Keratinocyte (primary cell): ENCODE measurements around the gene APBB2. TPM values are rescaled to one million over a fixed set of nuclear protein-coding genes. Genes with fewer than 3 reads are reported as not detected.

Source experiments
- DNase-seq: peaks from one replicate; pipeline ENCODE4 v3.0.0-alpha.2; 2011; ENCODE audit warnings: low read depth, missing footprints, low spot score
- FAIRE-seq: peaks from 2 replicates; lab custom pipeline; 2011; peaks lifted over from hg19 to GRCh38; lab: Jason Lieb, UNC
- H2AFZ ChIP-seq: 2 replicates; pipeline ENCODE4 v1.6.0; 2012; ENCODE audit warnings: low read length, control low read depth, inconsistent platforms; ENCODE audit not compliant: control insufficient read depth
- H3K27ac ChIP-seq: 2 replicates; pipeline ENCODE4 v1.5.1; 2011; ENCODE audit warnings: low read length; ENCODE audit not compliant: control insufficient read depth, insufficient read depth
- H3K27me3 ChIP-seq: 3 replicates; pipeline ENCODE4 v1.6.0; 2011; ENCODE audit warnings: low read length; ENCODE audit not compliant: control insufficient read depth, insufficient read depth; ENCODE audit errors: extremely low read depth
- H3K36me3 ChIP-seq, 2 experiments: 2 replicates in 1 of 2; 3 replicates in 1 of 2; pipeline ENCODE4 v1.5.1; 2011; ENCODE audit warnings: low read length in 2 of 2, mild to moderate bottlenecking in 1 of 2; ENCODE audit not compliant: control insufficient read depth in 2 of 2, insufficient read depth in 2 of 2; ENCODE audit errors: extremely low read depth in 1 of 2
- H3K4me1 ChIP-seq: 3 replicates; pipeline ENCODE4 v1.5.1; 2011; ENCODE audit warnings: low read length; ENCODE audit not compliant: control insufficient read depth, insufficient read depth; ENCODE audit errors: extremely low read depth
- H3K4me2 ChIP-seq: 3 replicates; pipeline ENCODE4 v1.6.0; 2011; ENCODE audit warnings: low read depth, low read length; ENCODE audit not compliant: control insufficient read depth, insufficient read depth; ENCODE audit errors: extremely low read depth
- H3K4me3 ChIP-seq, 3 experiments: fragments of 200-600 bp in 1 of 3; sonication (generic) in 1 of 3; 2 replicates in 2 of 3; 3 replicates in 1 of 3; pipeline ENCODE4 v1.5.1; 2011 to 2016; ENCODE audit warnings: low read length in 3 of 3, mild to moderate bottlenecking in 3 of 3, control low read depth in 2 of 3, inconsistent platforms in 1 of 3, low read depth in 1 of 3, mixed read lengths in 1 of 3, mixed run types in 1 of 3, moderate library complexity in 1 of 3; ENCODE audit not compliant: control insufficient read depth in 2 of 3, insufficient read depth in 2 of 3; ENCODE audit errors: extremely low read depth in 1 of 3
- H3K79me2 ChIP-seq: 2 replicates; pipeline ENCODE4 v1.6.0; 2012; ENCODE audit warnings: low read length; ENCODE audit not compliant: control insufficient read depth, insufficient read depth
- H3K9ac ChIP-seq: 3 replicates; pipeline ENCODE4 v1.6.0; 2011; ENCODE audit warnings: low read length; ENCODE audit not compliant: control insufficient read depth, insufficient read depth; ENCODE audit errors: extremely low read depth
- H3K9me1 ChIP-seq: 3 replicates; pipeline ENCODE4 v1.6.0; 2011; ENCODE audit warnings: low read length; ENCODE audit not compliant: control insufficient read depth, insufficient read depth; ENCODE audit errors: extremely low read depth
- H3K9me3 ChIP-seq: 2 replicates; pipeline ENCODE4 v1.5.1; 2012; ENCODE audit warnings: low read depth, low read length; ENCODE audit not compliant: control insufficient read depth
- H4K20me1 ChIP-seq: 3 replicates; pipeline ENCODE4 v1.6.0; 2011; ENCODE audit warnings: low read length; ENCODE audit not compliant: control insufficient read depth, insufficient read depth; ENCODE audit errors: extremely low read depth
- EZH2 ChIP-seq: IDR thresholded peaks from one replicate; pipeline ENCODE4 v1.6.1; 2012; ENCODE audit warnings: inconsistent platforms, mild to moderate bottlenecking, low read length, moderate library complexity
- dilution Hi-C: fragments of 300-500 bp; cut with MboI; formaldehyde crosslinking; loops from one replicate; pipeline ENCODE4 v1.7.0; 2020; ENCODE audit warnings: low sequenced_read_pairs; ENCODE audit not compliant: extremely low pct_ligation_motif_present
- polyA plus RNA-seq, 5 experiments: library from polyadenylated mRNA; depleted of rRNA in 3 of 5; stranded (reverse) in 3 of 5; stranded (forward) in 1 of 5; unstranded in 1 of 5; fragments of >200 nt; gene quantifications; 1 replicate in 1 of 5; 2 replicates in 3 of 5; 3 replicates in 1 of 5; pipeline versions ENCODE4 v1.2.1 to v1.2.3, GENCODE V29; 2011 to 2012; ENCODE audit warnings: missing spikeins in 2 of 5, low read depth in 1 of 5, low replicate concordance in 1 of 5
- TF ChIP-seq, protein P1 (sequence below), 3 experiments: IDR thresholded peaks in 1 of 3; conservative IDR thresholded peaks in 1 of 3; optimal IDR thresholded peaks in 1 of 3; 2 replicates in 2 of 3; 3 replicates in 1 of 3; pipeline versions ENCODE3 to v1.5.1; 2011; ENCODE audit warnings: low read length in 3 of 3, mild to moderate bottlenecking in 3 of 3, moderate library complexity in 2 of 3, control low read depth in 1 of 3, inconsistent platforms in 1 of 3; ENCODE audit not compliant: insufficient read depth in 2 of 3; ENCODE audit errors: extremely low read depth in 1 of 3

The APBB2 gene
- polyA plus RNA-seq, 1 donor (not counting 4 experiments of a cell fraction or from before 2014, with no cell fraction given) = 57.3 TPM

DNA sequence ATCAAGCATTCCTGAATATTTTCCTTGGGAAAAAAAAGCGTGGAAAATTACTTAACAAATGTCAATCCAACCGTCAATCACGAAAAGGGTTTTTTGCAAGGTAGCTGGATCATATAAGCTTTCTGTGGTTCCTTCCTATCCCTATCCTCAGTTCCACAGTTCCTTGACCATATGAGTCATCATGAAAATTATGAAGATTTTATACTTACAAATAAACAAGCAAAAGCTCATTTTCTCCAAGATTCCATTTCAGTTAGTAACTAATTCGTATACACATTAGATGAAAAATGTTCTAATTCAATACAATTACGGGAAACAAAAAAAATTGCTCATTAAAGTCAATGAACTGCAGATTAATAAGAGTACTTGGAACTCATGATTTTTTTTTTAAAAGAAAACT lies 235.8 kb downstream of the APBB2 start:
- dilution Hi-C loops = no loop called here
- no peaks in the 10 kb centered on the region for H3K4me1 ChIP-seq

GRCh38 chr4:40976343-40976742 lies 238.0 kb downstream of the APBB2 start:
- Histone ChIP-seq H3K9me1 (no peaks in the 10 kb centered on the region), H3K4me1 (no peaks in the 10 kb centered on the region), H3K27ac (peak overlapping the region; percentile 11), H4K20me1 (no peaks in the 10 kb centered on the region), H3K9ac (no peak overlapping the region), H3K9me3 (no peaks in the 10 kb centered on the region), H3K36me3 (peaks cover 3 to 5% of the 10 kb centered on the region in 2 experiments), H3K27me3 (no peaks in the 10 kb centered on the region), H3K79me2 (no peaks in the 10 kb centered on the region), H3K4me2 (no peak overlapping the region), H2AFZ (no peak overlapping the region), H3K4me3 (no peak overlapping the region)
- FAIRE-seq = peak; percentile 71
- dilution Hi-C loops = no loop called here
- TF ChIP-seq, protein P1, sequence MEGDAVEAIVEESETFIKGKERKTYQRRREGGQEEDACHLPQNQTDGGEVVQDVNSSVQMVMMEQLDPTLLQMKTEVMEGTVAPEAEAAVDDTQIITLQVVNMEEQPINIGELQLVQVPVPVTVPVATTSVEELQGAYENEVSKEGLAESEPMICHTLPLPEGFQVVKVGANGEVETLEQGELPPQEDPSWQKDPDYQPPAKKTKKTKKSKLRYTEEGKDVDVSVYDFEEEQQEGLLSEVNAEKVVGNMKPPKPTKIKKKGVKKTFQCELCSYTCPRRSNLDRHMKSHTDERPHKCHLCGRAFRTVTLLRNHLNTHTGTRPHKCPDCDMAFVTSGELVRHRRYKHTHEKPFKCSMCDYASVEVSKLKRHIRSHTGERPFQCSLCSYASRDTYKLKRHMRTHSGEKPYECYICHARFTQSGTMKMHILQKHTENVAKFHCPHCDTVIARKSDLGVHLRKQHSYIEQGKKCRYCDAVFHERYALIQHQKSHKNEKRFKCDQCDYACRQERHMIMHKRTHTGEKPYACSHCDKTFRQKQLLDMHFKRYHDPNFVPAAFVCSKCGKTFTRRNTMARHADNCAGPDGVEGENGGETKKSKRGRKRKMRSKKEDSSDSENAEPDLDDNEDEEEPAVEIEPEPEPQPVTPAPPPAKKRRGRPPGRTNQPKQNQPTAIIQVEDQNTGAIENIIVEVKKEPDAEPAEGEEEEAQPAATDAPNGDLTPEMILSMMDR (optimal IDR thresholded peaks at IDR 0.05 in 1 of 3, IDR thresholded peaks at IDR 0.05 in 1 of 3, conservative IDR thresholded peaks at IDR 0.05 in 1 of 3; ENCODE audit: extremely low read depth in 1 of 3, insufficient read depth in 2 of 3, low read length in 3 of 3) = peak in 2 of 3 experiments; percentile 29 to 56
- no peak for TF ChIP-seq EZH2
- no peak for DNase-seq

More for the DNA sequence above, 235.8 kb downstream of the APBB2 start:
- no peak overlapping the region for H3K9ac ChIP-seq
- no peak overlapping the region for H3K27ac ChIP-seq
- DNase-seq = no peak
- H3K9me3 ChIP-seq = no peaks in the 10 kb centered on the region
- FAIRE-seq = no peak
- H3K27me3 ChIP-seq = no peaks in the 10 kb centered on the region
- H3K79me2 ChIP-seq = no peaks in the 10 kb centered on the region
- TF ChIP-seq, protein P1 (optimal IDR thresholded peaks at IDR 0.05 in 1 of 3, IDR thresholded peaks at IDR 0.05 in 1 of 3, conservative IDR thresholded peaks at IDR 0.05 in 1 of 3; ENCODE audit: extremely low read depth in 1 of 3, insufficient read depth in 2 of 3, low read length in 3 of 3) = no peak
- TF ChIP-seq EZH2 = no peak
- no peak overlapping the region for H2AFZ ChIP-seq
- peaks cover under 1 to 6% of the 10 kb centered on the region in 2 experiments for H3K36me3 ChIP-seq
- H4K20me1 ChIP-seq = no peaks in the 10 kb centered on the region
- no peaks in the 10 kb centered on the region for H3K9me1 ChIP-seq
- H3K4me3 ChIP-seq = no peak overlapping the region
- H3K4me2 ChIP-seq = no peak overlapping the region
